ENCODE results near the gene TANGO2. TPM values are rescaled to one million over a fixed set of nuclear protein-coding genes. Genes with fewer than 3 reads are reported as not detected.
A peak's percentile ranks its signal among the peaks of the same experiment; 100 is the strongest.

The TANGO2 gene
- total and polyA plus RNA-seq, 9 of the 15 experiments (the other 6 are each of a cell fraction or from before 2014, with no cell fraction given) = 15.5 to 94.9 (median 70.1) TPM

DNA sequence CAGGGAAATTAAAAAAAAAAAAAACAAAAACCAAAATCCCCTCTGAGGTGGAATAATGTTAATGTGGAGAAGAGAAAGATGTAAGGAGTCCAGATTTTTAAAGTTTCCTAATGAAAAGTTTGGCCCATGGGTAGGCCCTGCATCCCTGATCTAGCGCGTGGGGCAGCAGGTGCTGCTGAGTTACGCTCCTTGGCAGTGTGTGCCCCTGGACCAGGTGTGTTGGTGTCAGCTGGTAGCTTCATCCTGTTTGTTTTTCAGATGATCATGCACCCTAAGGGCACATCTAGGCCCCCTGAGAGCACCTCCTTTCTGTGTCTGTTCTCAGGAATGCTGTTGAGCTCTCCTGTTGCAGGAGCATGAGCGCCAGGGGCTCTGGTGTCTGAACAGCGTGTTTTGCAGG is 65.9 kb downstream of the TANGO2 start:
- intact Hi-C loops (cut with micrococcal nuclease) = no loop called here
- no peak for DNase-seq (ENCODE audit: extremely low read depth in 1 of 4, low spot score in 3 of 4)
- WGBS (ENCODE audit: insufficient coverage, low coverage, missing lambda C conversion rate) = 98% methylated on average over 5 of the region's 5 CpGs
- no peak for ATAC-seq
- Histone ChIP-seq H3K27ac (ENCODE audit: extremely low read depth, low read depth, low read length) (no peak overlapping the region), H3K27me3 (ENCODE audit: control insufficient read depth in 2 of 2, insufficient read depth in 2 of 2, low read length in 2 of 2) (no peaks in the 10 kb centered on the region), H3K9me1 (ENCODE audit: control insufficient read depth, insufficient read depth, low read length) (peaks cover 14% of the 10 kb centered on the region), H3K4me1 (replicated peaks in 1 of 2; ENCODE audit: control insufficient read depth in 2 of 2, insufficient read depth in 2 of 2, low read length in 2 of 2) (peaks cover 33 to 45% of the 10 kb centered on the region in 2 experiments), H3K9me3 (replicated peaks; ENCODE audit: control insufficient read depth, insufficient read depth, low read depth, low read length) (no peaks in the 10 kb centered on the region), H3K4me2 (ENCODE audit: insufficient read depth, low read length) (no peak overlapping the region), H3K36me3 (ENCODE audit: control insufficient read depth, insufficient read depth, low read length) (peaks cover 96% of the 10 kb centered on the region), H2AFZ (ENCODE audit: low read depth, low read length) (no peak overlapping the region), H3K4me3 (no peak overlapping the region), H4K20me1 (replicated peaks; ENCODE audit: control insufficient read depth, insufficient read depth, low read length) (peaks cover 32% of the 10 kb centered on the region), H3K79me2 (ENCODE audit: control insufficient read depth, insufficient read depth, low read length) (peaks cover 93% of the 10 kb centered on the region), H3K9ac (ENCODE audit: insufficient read depth in 1 of 2, low read depth in 2 of 2, low read length in 2 of 2) (peak overlapping the region in 1 of 2 experiments; percentile 39; a peak in 1 of 4 replicates)
- no peak for FAIRE-seq
- TF ChIP-seq ZNF707 (CRISPR knock-in tag; conservative IDR thresholded peaks at IDR 0.05) (0 out of 2 replicates have a peak, but pooled peaks have one; percentile 43), ZNF57 (CRISPR knock-in tag; IDR thresholded peaks at IDR 0.05) (0 out of 2 replicates have a peak, but pooled peaks have one; percentile 4), SMAD4 (CRISPR knock-in tag; conservative IDR thresholded peaks at IDR 0.05) (0 out of 2 replicates have a peak, but pooled peaks have one; percentile 16), WHSC1 (IDR thresholded peaks at IDR 0.05; ENCODE audit: low read length) (peak; percentile 61), SRSF1 (IDR thresholded peaks at IDR 0.05; ENCODE audit: low read depth, low read length) (no peak)
- TF ChIP-seq, protein P1, sequence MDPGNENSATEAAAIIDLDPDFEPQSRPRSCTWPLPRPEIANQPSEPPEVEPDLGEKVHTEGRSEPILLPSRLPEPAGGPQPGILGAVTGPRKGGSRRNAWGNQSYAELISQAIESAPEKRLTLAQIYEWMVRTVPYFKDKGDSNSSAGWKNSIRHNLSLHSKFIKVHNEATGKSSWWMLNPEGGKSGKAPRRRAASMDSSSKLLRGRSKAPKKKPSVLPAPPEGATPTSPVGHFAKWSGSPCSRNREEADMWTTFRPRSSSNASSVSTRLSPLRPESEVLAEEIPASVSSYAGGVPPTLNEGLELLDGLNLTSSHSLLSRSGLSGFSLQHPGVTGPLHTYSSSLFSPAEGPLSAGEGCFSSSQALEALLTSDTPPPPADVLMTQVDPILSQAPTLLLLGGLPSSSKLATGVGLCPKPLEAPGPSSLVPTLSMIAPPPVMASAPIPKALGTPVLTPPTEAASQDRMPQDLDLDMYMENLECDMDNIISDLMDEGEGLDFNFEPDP (CRISPR knock-in tag; IDR thresholded peaks at IDR 0.05) = 0 out of 2 replicates have a peak, but pooled peaks have one; percentile 24
- ChIA-PET POLR2A (interaction anchor here (0.6 to 19.4 kb wide), 5 partner anchors 6 to 133 kb away, joined by 3 to 513 read pairs (median 4); partner anchors contain the start of genes RANBP1 and TRMT2A), CTCF (ENCODE audit: low intra/inter-chr PET ratio) (interaction anchor here (0.5 to 0.7 kb wide), 3 partner anchors 59 to 1561 kb away, joined by 3 read pairs; partner anchors contain the start of gene ARVCF)
- in situ Hi-C loops (cut with MboI) = loop anchor here (5.0 kb wide), 1 partner anchor 114 kb away; no protein-coding TSS in a partner anchor
- TSS peak; percentile 5 for BruUV-seq (replicated peaks)

Measured in K562 (cell line).